H1 (cell line): ENCODE results near the gene GMFB. TPM values are rescaled to one million over a fixed set of nuclear protein-coding genes. Genes with fewer than 3 reads are reported as not detected.

ENCODE experiments used
- EP300 ChIP-seq, 2 experiments: IDR thresholded peaks; 1 replicate in 1 of 2; 2 replicates in 1 of 2; pipeline ENCODE4 v1.6.1; 2011 to 2012; ENCODE audit warnings: low read depth in 2 of 2, low read length in 2 of 2, mild to moderate bottlenecking in 2 of 2, borderline replicate concordance in 1 of 2, inconsistent platforms in 1 of 2, moderate library complexity in 1 of 2
- FOSL1 ChIP-seq: IDR thresholded peaks from 2 replicates; pipeline ENCODE4 v1.6.1; 2011; ENCODE audit warnings: mild to moderate bottlenecking, low read depth, low read length, moderate library complexity; ENCODE audit not compliant: insufficient read depth
- KDM5A ChIP-seq: fragments of 200-600 bp; IDR thresholded peaks from 2 replicates; pipeline ENCODE4 v1.7.1; 2012; ENCODE audit warnings: mild to moderate bottlenecking, low read length, inconsistent platforms, mixed read lengths
- SP4 ChIP-seq: IDR thresholded peaks from 2 replicates; pipeline ENCODE4 v1.6.1; 2012; ENCODE audit warnings: low read length, inconsistent platforms
- polyA plus RNA-seq, 7 experiments: library from polyadenylated mRNA; depleted of rRNA in 3 of 7; stranded (reverse) in 5 of 7; unstranded in 2 of 7; fragments of >200 nt in 5 of 7; fragments of 200-250 nt in 2 of 7; gene quantifications; 1 replicate in 5 of 7; 2 replicates in 1 of 7; 4 replicates in 1 of 7; pipeline versions ENCODE4 v1.2.1 to v1.2.3, GENCODE V29; 2011 to 2013; ENCODE audit warnings: missing spikeins in 2 of 7, mixed read lengths in 2 of 7
- total RNA-seq: library from RNA; stranded (reverse); fragmentation: NEBNext Ultra II Directional; extraction: Animal tissue kit (Norgen Biotek cat#: 25700); gene quantifications from 2 replicates; pipeline ENCODE4 v1.2.1, GENCODE V29; 2021

The GMFB gene
- total and polyA plus RNA-seq, 2 of the 8 experiments (the other 6 are each of a cell fraction or from before 2014, with no cell fraction given), result 17.9 to 77.3 TPM

DNA sequence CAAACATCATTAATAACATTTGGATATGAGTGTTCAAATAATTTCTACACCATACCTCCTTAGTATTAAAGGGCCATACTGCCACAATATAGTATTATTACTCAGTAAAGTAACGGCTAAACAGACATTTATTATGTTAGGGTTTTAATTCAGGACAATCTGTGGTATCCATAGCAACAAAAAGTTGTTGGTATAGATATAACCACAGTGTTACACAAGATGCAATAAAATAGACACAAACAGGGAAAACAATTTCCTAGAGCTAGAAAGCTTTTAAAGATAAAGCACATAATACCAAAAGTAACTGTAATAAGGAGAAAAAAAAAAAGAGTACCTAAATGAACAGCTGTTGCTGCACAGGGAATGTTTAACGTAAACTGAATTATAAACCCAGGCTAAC lies 63.7 kb downstream of the GMFB start (continued):
- TF ChIP-seq KDM5A, result no peak
- TF ChIP-seq FOSL1, result no peak
- TF ChIP-seq EP300 (IDR thresholded peaks at IDR 0.05; ENCODE audit: borderline replicate concordance in 1 of 2, low read depth in 2 of 2, low read length in 2 of 2), result no peak
- no peak for TF ChIP-seq SP4

Other genes starting within 250 kb of the GMFB start
- gene CDKN3, start 92.0 kb downstream of the GMFB start, total RNA-seq, result 41.5 and 48.3 TPM in 2 replicates
- 25.4 and 43.5 TPM in 2 replicates for gene CDKN3, start 92.0 kb downstream of the GMFB start, polyA plus RNA-seq (2011; rRNA removed)
- gene CNIH1, start 47.6 kb downstream of the GMFB start, total RNA-seq, result 118 and 119 TPM in 2 replicates
- 234 and 333 TPM in 2 replicates for gene CNIH1, start 47.6 kb downstream of the GMFB start, polyA plus RNA-seq (2011; rRNA removed)
- gene CGRRF1, start 20.9 kb upstream of the GMFB start, total RNA-seq, result 17.8 and 20.2 TPM in 2 replicates
- gene CGRRF1, start 20.9 kb upstream of the GMFB start, polyA plus RNA-seq (2011; rRNA removed), result 3.9 and 7.4 TPM in 2 replicates
- 11.5 and 12.3 TPM in 2 replicates for gene SAMD4A, start 78.1 kb upstream of the GMFB start, total RNA-seq
- gene SAMD4A, start 78.1 kb upstream of the GMFB start, polyA plus RNA-seq (2011; rRNA removed), result 2.4 and 3.8 TPM in 2 replicates